OCI-LY1 (cell line): Measurements from ENCODE around the gene CEP97.

ENCODE experiments used
- CTCF ChIP-seq: fragments of 200-600 bp; sonication (generic), shearing (Covaris generic); IDR thresholded peaks from 2 replicates; pipeline ENCODE4 v1.5.1; 2017; ENCODE audit warnings: mild to moderate bottlenecking, antibody characterized with exemption, low read length, moderate library complexity, mixed read lengths
- EZH2 ChIP-seq: fragments of 200-600 bp; sonication (generic), shearing (Covaris generic); IDR thresholded peaks from 2 replicates; pipeline ENCODE4 v1.8.0; 2017; ENCODE audit warnings: borderline replicate concordance, mixed run types, mild to moderate bottlenecking, antibody characterized with exemption, low read length, moderate library complexity, mixed read lengths

DNA sequence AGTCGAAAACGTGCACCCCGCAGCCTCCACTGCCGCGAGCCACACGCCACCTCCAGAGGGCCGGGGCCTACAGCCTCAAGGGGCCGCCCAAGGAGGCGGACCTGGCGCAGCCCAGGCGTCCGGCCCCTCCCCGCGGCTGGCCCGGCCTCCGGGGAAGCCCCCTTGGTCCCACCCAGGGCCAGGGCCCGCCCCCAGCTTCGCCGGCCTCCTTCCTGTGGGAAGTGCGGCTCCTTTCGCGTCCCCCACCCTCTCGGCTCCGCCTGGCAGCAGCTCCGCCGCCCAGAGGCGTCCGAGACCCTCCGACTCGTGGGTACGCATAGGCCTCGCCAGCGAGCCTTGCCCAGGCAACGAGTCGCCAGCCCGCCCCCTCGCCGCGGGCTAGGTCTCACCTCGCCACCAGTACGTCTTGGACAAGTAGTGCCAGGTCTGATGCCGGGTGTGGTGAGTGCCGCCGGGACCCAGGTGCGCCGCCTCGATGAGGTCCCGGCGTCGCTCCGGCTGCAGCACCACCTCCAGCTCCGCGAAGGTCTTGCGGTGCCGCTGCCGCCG, 48.1 kb upstream of the CEP97 start:
- TF ChIP-seq CTCF (no peak), EZH2 (no peak)
